ENCODE results near the gene MOB1A. TPM values are rescaled to one million over a fixed set of nuclear protein-coding genes. Genes with fewer than 3 reads are reported as not detected.

MOB1A gene
- total and polyA plus RNA-seq, 2 of the 8 experiments (the other 6 are each of a cell fraction or from before 2014, with no cell fraction given), result 21.6 to 91.7 TPM

DNA sequence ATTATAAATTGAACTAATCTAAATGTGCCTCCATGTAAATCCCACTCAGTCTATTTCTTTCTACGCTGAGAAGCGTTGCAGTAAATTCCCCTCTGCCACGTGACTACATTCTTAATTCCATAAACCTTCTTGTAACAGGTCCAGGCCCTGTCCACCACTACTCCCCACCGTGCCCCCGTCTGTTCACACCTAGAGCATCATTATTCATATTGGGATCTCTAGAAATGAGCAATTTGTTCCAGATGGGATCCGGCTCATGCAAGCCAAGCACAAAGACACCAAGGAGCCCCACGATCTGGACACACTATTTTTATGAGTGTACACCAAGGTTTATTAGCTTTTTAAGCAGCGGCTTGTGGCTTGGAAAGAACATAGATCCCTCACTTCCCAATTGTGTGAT, 69.1 kb downstream of the MOB1A start:
- Histone ChIP-seq H3K9ac (replicated peaks in 1 of 4; ENCODE audit: extremely low read depth in 1 of 4, low read depth in 3 of 4, low read length in 3 of 4) (no peak overlapping the region), H4K20me1 (replicated peaks in 1 of 2; ENCODE audit: control insufficient read depth in 1 of 2, insufficient read depth in 2 of 2, low read length in 2 of 2) (no peaks in the 10 kb centered on the region), H4K8ac (ENCODE audit: extremely low read depth, insufficient read depth, low read length) (no peak overlapping the region), H2AK5ac (ENCODE audit: low read depth, low read length) (no peak overlapping the region), H3K4ac (replicated peaks; ENCODE audit: insufficient read length, low read depth, low read length) (no peak overlapping the region), H3K56ac (replicated peaks; ENCODE audit: insufficient read length, low read depth, low read length) (no peak overlapping the region), H3K9me3 (ENCODE audit: insufficient read depth in 2 of 2, low read depth in 1 of 2, low read length in 1 of 2) (no peaks in the 10 kb centered on the region), H2BK5ac (ENCODE audit: low read depth, low read length) (no peak overlapping the region), H3K18ac (ENCODE audit: extremely low read depth, low read length) (no peak overlapping the region), H4K5ac (ENCODE audit: insufficient read length, low read depth, low read length) (no peak overlapping the region), H3K4me1 (replicated peaks in 1 of 4; ENCODE audit: control insufficient read depth in 3 of 4, insufficient read depth in 4 of 4, low read length in 3 of 4) (peaks cover 4 to 13% (median 12%) of the 10 kb centered on the region in 4 experiments), H3K79me2 (ENCODE audit: control insufficient read depth in 1 of 2, insufficient read depth in 2 of 2, low read length in 2 of 2) (no peaks in the 10 kb centered on the region), H2BK120ac (replicated peaks; ENCODE audit: low read depth, low read length) (no peak overlapping the region), H3K23me2 (ENCODE audit: low read depth, low read length) (no peaks in the 10 kb centered on the region), H3K14ac (ENCODE audit: insufficient read length) (no peak overlapping the region), H3K27ac (ENCODE audit: low read depth, low read length) (no peak overlapping the region), H2BK15ac (ENCODE audit: low read length) (no peak overlapping the region), H3K36me3 (ENCODE audit: control insufficient read depth in 2 of 4, insufficient read depth in 4 of 4, low read length in 3 of 4) (peaks cover 0 to 3% (median under 1%) of the 10 kb centered on the region in 4 experiments; a peak in 1 of 8 replicates), H3K79me1 (ENCODE audit: low read depth, low read length) (no peaks in the 10 kb centered on the region), H3K27me3 (replicated peaks in 1 of 4; ENCODE audit: control insufficient read depth in 3 of 4, extremely low read depth in 1 of 4, insufficient read depth in 3 of 4, low read length in 3 of 4) (no peaks in the 10 kb centered on the region), H2BK20ac (ENCODE audit: low read length) (no peak overlapping the region), H3K23ac (ENCODE audit: insufficient read length) (no peak overlapping the region), H2AFZ (ENCODE audit: low read length) (no peak overlapping the region), H3K4me2 (ENCODE audit: insufficient read depth in 1 of 2, low read depth in 2 of 2, low read length in 2 of 2) (no peak overlapping the region), H2BK12ac (ENCODE audit: low read depth, low read length) (no peak overlapping the region), H4K91ac (replicated peaks; ENCODE audit: insufficient read length, low read length) (no peak overlapping the region), H3K4me3 (ENCODE audit: extremely low read depth in 1 of 4, insufficient read depth in 2 of 4, low read depth in 3 of 4, low read length in 4 of 4) (no peak overlapping the region)
- DNase-seq (ENCODE audit: low read depth in 1 of 2, low spot score in 2 of 2) (no peak), FAIRE-seq (no peak)
- ChIA-PET CTCF (ENCODE audit: partially characterized antibody) (interaction anchor here (0.7 to 3.5 kb wide), 2 partner anchors 11 to 12 kb away, joined by 3 to 19 read pairs; no protein-coding TSS in a partner anchor), POLR2A (ENCODE audit: partially characterized antibody) (interaction anchor here (1.7 to 2.1 kb wide), 2 partner anchors 10 to 11 kb away, joined by 7 read pairs; no protein-coding TSS in a partner anchor)
- 90% methylated on average over 8 of the region's 8 CpGs; no CpG with 5 or more reads in 1 of the 2 experiments for WGBS, 2 experiments (ENCODE audit: extremely low coverage in 1 of 2, insufficient coverage in 1 of 2, insufficient read length in 1 of 2, insufficient replicate concordance in 2 of 2, low coverage in 1 of 2, low lambda C conversion rate in 2 of 2, missing lambda C conversion rate in 1 of 2)
- TF ChIP-seq RXRA (IDR thresholded peaks at IDR 0.05; ENCODE audit: insufficient read depth, low read depth, low read length), result no peak
- TF ChIP-seq, protein P1, sequence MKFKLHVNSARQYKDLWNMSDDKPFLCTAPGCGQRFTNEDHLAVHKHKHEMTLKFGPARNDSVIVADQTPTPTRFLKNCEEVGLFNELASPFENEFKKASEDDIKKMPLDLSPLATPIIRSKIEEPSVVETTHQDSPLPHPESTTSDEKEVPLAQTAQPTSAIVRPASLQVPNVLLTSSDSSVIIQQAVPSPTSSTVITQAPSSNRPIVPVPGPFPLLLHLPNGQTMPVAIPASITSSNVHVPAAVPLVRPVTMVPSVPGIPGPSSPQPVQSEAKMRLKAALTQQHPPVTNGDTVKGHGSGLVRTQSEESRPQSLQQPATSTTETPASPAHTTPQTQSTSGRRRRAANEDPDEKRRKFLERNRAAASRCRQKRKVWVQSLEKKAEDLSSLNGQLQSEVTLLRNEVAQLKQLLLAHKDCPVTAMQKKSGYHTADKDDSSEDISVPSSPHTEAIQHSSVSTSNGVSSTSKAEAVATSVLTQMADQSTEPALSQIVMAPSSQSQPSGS (IDR thresholded peaks at IDR 0.05; ENCODE audit: low read length), result no peak
- no peak for TF ChIP-seq NRF1 (IDR thresholded peaks at IDR 0.05; ENCODE audit: low read depth, low read length)
- TF ChIP-seq PHF8 (conservative IDR thresholded peaks at IDR 0.05; ENCODE audit: low read depth, low read length), result no peak
- TF ChIP-seq EZH2 (IDR thresholded peaks at IDR 0.05; ENCODE audit: low read depth, low read length, severe bottlenecking), result no peak
- TF ChIP-seq SP4 (IDR thresholded peaks at IDR 0.05; ENCODE audit: low read length), result no peak
- no peak for TF ChIP-seq POLR2AphosphoS5 (IDR thresholded peaks at IDR 0.05; ENCODE audit: low read depth, low read length)
- TF ChIP-seq, protein P2, sequence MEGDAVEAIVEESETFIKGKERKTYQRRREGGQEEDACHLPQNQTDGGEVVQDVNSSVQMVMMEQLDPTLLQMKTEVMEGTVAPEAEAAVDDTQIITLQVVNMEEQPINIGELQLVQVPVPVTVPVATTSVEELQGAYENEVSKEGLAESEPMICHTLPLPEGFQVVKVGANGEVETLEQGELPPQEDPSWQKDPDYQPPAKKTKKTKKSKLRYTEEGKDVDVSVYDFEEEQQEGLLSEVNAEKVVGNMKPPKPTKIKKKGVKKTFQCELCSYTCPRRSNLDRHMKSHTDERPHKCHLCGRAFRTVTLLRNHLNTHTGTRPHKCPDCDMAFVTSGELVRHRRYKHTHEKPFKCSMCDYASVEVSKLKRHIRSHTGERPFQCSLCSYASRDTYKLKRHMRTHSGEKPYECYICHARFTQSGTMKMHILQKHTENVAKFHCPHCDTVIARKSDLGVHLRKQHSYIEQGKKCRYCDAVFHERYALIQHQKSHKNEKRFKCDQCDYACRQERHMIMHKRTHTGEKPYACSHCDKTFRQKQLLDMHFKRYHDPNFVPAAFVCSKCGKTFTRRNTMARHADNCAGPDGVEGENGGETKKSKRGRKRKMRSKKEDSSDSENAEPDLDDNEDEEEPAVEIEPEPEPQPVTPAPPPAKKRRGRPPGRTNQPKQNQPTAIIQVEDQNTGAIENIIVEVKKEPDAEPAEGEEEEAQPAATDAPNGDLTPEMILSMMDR (IDR thresholded peaks at IDR 0.05; ENCODE audit: control extremely low read depth in 1 of 3, insufficient read depth in 1 of 3, low read depth in 1 of 3, low read length in 3 of 3), result no peak

Measured in H1 (cell line).